Amniotic epithelial cell (primary cell): ENCODE measurements around the gene RBM28.

Source experiments
- DNase-seq: peaks from one replicate; pipeline ENCODE4 v3.0.0-alpha.2; 2010; ENCODE audit warnings: low read depth

Gene RBM28, protein sequence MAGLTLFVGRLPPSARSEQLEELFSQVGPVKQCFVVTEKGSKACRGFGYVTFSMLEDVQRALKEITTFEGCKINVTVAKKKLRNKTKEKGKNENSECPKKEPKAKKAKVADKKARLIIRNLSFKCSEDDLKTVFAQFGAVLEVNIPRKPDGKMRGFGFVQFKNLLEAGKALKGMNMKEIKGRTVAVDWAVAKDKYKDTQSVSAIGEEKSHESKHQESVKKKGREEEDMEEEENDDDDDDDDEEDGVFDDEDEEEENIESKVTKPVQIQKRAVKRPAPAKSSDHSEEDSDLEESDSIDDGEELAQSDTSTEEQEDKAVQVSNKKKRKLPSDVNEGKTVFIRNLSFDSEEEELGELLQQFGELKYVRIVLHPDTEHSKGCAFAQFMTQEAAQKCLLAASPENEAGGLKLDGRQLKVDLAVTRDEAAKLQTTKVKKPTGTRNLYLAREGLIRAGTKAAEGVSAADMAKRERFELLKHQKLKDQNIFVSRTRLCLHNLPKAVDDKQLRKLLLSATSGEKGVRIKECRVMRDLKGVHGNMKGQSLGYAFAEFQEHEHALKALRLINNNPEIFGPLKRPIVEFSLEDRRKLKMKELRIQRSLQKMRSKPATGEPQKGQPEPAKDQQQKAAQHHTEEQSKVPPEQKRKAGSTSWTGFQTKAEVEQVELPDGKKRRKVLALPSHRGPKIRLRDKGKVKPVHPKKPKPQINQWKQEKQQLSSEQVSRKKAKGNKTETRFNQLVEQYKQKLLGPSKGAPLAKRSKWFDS

DNA sequence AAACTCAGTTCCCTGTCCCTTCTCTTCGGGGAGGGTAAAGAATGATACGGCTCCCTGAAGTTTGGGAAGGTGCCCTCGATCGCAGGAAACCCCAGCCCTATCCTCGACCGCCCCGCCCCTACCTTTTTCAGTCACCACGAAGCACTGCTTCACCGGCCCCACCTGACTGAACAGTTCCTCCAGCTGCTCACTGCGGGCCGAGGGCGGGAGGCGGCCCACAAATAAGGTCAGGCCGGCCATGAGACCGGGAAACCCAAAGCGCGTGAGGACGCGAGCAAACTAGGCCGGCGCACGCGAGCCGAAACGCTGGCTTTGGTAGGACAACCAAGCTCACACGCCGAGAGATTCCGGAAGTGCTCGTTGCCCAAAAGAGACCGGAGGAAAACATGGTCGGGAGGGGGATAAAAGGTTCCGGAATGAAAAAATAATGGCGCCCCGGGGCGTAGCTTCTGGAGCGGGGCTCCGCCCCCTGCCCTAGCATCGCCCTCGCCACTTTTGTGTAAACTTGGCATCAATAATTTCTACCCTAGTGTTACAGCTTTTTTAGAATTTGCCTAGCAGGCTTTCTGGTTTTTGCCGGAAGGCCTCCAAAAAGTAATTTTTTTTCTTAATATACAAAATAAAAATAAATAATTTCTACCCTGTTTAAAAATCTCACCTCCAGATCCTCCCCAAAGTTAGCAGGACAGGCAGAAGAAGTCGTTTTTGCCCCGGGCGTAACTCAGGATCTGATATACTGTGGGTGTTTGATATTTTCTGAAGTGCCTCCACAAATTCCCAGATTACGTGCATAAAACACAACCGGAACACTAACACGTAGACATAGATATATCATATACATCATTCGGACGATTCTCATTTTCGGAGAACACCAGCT, at the start of gene RBM28:
TSS of gene RBM28 (minus strand) at position 355 of the 877 bp plus-strand sequence. CDS start at position 240, 115 bp downstream.
- peak; percentile 89 for DNase-seq

DNA sequence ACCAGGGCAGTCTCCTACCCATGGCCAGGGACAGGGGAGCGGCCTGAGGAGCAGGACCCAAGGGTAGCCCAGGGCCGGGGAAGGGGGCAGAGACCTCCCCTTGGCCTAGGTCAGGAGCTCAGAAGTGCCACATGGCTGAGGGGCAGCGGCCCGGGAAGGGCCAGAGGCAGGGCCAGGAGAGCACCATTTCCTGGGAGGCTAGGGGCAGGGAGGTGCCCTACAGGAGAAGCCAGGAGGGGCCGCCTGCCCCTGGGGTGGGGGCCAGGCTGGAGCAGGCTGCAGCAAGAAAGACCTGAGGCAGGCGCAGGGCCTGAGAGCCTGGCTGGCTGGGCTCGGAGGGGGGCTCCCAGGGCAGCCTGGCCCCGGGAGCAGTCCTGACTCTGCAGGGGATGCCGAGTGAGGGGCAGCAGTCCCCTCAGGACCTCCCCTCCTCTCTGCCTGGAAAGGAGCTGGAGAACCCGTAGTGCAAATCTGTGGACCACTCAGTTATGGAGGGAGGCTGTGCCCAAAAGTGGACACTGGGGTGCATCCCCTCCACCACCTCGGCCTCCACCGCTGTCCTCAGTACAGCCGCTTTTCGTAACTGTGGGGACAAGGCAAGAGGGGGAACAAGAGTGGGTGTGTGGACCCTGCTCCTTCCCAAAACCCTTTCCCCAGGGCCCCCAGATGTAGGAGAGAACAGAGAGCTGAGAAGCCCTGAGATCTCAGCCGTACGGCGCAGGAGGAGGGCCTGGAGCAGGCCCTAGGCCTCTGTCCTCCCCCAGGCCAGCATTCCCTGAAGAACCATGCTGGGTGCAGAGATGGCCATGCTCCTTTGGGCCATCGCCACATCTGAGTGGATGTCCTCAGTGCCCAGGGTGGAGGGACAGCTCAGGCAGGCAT, 49.0 kb upstream of the RBM28 start:
- DNase-seq: no peak

DNA sequence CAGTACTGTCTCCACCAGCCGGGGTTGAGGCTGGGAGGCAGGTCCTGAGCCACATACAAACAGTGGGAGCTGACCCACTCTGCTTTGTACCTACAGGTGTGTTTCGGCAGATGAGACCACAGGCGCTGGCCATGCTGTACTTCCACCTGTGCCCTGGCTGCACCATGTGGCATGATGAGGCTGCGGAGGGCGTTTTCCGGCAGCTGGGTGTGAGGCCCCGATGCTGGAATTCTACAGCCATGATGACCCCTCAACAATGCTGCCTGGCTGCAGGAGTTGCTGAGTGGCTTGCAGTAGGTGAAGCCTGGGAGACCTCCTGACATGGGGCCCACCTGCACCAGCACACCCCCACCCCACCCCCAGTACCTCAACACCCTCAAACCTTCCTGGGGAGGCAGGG, 48.1 kb upstream of the RBM28 start:
- DNase-seq: no peak

DNA sequence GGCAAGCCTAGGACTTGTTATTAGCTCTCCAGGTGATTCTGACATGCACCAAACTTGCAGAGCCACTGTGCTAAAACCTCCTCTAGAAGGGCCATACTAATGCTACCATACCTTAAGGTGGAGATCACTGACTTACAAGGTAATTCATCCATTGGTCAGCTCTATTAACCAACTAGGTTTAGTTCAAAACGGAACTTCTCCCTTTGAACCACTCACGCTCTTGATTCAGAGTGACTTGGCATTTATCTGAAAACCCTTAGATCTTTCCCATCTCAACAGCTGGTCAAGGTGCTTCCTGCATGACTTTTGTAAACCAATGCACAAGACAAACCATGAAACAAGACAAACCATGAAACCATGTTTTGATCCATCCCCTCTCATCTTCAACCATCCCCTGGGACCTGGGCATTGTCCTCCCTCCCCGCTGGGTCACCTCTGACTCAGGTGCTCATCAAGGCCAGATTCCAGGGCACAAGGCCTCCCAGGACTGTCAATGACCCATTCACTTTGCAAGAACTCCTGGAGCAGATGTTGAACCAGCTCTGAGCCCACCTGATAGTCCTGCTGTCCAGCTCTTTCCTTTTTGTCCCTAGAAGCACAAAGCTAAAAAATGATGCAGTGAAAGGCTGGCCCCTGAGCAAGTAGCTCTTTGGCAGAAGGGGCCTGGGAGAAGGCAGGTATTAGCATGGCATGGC, 47.3 kb upstream of the RBM28 start:
- DNase-seq: no peak

DNA sequence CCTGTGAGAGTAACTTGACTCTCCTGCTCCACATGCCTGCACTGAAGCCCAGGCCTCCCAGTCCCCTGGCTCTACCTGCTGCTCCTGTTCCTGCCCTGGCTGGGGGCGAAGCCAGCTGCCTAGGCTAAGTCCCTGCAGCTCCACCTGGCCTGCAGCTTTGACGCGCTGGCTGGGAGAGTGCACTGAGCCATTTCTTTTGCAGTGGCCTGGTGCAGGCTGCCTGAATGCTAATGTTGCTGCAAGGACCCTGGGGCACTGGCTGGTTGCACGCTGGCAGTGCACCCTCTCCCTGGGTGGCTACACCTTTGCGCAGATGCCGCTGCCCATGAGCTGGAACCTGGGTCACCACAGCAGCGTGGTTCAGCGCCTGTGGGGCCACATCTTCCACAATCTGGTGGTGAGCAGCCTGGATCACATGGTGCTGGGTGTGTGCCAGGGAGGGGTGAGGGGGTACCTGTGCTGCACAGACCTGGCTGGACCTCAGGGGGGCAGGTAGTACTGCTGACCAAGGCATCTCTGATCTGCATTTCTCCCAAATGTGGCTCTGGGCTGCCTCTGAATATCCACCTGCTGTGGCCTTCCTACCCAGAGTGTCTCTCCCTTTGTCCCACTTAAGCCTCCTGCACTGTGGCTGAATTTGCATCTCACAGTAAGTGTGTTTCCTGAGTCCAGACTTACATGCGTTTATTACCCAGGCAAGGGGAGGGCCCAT, 46.1 kb upstream of the RBM28 start:
- DNase-seq: no peak

DNA sequence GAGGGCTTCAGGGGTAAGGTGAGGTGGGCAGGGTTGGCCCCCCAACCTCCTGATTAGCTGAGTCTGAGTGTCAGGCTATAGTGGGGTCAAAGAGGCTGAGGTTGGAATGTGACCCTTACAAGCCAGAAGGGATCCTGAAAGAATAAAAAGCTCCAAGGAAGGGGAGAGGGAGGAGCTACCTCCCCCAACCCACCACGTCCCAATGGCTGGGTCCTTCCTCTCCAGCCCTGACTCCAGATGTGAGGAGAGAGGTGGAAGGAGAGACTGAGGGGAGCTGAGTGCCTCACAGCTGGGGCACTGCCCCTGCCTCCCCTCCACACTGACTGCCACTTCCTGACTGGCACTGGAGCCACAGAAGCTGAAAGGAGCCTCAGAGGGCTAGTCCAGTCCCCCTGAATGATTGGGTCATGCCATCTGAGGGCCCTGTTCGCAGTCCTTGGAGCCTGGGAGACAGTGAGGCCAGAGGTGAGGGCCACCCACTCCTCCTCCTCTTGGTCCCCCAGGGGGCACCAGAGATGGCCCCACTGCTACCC, 45.4 kb upstream of the RBM28 start:
- DNase-seq: no peak

DNA sequence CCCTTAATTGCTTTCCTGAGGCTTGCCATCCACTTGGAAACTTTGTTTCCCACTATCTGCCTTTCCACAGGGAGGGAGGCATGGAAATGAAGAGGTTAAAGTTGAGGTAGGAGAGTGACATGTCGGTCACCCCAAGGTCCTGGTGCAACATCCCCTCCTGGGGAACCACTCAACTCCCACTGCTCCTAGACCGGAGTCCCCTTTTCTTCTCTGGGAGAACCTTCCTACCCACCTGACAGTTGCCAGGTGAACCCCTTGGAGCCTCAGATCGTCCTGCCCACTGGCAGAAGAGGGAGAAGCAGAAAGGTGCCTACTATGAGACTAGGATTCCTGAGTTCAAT, 44.4 kb upstream of the RBM28 start:
- DNase-seq: no peak

DNA sequence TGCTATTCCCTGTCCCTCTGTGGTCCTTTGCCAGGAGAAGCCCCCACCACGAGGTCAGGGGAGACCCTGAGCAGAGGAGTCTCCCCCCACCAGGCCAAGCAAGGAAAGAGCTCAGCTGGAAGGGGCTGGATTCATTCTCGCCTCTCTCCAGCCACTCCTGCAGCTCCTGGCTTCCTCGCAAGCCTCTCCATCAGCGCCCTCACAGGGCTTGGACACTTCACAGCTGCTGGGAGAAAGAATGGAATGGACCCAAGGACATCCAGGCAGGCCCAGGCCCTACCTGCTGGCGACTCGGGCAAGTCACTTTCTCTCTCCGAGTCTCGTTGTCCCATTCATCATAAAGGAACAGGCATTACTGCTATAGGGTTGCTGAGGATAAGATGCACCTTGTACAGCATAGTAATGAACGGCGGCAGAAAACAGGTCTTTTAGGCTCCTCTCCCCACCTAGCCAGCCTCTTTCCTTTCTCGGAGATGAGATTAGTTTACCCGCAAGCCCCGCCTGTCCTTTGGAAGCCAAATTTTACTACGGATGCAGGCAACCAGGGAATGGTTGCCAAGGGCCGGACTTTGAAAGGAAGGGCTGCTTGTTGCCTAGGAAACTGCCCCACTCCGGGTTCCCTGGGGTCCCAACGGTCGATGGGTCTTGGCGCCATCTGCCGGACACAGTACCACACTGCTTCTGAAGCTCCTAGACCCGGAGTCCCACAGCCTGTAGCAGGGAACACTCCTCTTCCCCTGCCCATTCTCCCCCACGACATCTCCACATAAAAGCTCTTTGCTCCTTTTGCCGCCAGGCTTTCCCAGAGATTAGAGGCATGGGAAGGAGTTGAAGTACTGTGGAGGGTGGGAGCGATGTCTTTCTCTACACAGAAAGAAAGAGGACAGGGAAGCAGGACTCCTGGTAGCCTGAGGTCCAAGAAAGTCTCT, 43.8 kb upstream of the RBM28 start:
- DNase-seq: peak; percentile 46

DNA sequence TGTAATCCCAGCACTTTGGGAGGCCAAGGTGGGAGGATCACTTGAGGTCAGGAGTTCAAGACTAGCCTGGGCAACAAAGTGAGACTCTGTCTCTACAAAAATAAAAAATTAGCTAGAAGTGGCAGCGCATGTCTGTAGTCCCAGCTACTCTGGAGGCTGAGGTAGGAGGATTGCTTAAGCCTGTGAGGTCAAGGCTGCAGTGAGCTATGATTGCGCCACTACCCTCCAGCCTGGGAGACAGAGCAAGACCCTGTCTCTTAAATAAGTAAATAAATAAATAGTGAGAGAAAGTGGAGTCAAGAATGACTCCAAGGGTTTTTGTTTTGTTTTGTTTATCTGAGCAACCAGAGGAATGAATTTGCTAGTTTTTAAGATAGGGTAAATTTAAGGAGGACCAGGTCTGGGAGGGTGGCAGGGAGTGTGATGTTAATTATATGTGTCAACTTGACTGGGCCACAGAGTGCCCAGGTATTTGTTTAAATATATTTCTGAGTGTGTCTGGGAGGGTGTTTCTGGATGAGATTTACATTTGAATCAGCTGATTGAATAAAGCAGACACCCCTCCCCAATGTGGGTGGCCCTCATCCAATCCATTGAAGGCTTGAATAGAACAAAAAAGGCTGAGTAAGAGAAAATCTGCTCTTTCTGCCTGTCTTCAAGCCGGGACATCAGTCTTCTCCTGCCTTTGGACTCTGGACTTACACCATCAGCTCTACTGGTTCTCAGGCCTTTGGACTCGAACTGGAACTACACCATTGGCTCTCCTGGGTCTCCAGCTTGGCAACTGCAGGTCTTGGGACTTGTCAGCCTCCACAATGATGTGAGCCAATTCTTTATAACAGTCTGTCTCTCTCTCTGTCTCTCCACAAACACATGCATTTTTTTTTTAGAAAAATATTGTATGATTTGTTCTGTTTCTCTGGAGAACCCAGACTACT, 42.5 kb upstream of the RBM28 start:
- DNase-seq: no peak

DNA sequence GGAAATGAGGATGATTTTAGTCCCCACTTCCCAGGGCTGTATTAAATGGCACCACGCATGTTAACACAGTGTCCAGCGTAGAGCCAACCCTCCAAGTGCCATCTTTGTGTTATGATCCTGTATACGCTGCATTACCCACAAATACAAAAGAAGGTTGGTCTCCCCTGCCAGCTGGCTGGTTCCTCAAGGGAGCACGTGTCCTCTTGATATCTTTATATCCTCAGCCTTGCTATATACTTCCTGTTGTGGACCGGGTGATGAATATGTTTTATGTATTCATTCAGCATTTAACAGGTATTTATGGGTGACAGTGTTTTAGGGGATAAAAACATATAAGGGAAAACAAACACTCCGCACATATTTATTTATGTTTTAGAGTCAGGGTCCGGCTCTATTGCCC, 41.0 kb upstream of the RBM28 start:
- no peak for DNase-seq

DNA sequence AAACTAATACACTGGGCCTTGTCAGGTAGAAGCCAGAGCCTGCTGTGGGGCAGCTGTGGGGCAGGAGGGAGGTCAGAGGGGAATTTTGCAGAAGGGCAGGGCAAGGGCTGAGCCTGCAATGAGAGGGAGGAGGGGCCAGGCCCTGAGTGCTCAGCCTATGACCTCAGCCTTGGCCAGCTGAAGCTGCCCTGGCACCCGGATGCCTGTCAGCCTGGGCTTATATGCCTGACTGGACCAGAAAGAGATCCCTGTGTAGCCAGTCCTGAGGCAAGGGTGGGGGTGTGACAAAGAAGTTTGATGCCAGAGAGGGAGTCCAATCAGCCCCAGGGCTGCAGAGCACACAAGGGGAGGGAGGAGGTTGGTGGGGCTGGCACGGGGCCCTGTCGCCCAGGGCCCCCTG, 40.1 kb upstream of the RBM28 start:
- no peak for DNase-seq

DNA sequence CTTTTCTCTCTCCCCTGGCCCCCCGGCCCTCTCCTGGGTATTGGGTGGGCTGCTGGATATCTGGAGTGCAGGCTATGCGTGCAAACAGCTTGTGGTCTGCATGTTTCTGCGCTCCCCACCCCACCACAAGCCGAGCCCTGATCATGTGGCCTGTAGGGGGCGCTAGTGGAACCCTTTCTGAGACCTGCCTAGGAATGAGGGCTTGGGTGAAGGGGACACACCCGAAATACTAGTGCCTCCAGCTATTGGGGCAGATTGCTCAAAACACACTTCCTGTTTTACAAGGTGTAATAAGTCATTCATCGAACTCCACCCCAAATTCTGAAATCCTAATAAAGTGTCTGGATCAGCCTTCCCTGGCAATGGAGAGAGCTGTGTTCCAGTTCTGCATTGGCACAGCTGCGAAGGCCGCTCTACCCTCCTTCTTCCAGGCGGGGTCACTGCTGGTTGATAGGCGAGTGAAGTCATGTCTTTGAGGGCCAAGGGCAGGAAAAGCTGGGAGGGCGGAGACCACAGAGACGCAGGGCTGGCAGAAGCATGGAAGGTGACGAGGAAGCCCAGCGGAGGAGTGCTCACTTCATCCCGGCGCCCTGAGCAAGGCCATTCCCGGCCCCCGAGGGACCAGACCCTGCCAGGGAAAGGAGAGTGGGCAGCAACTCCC, 37.6 kb upstream of the RBM28 start:
- DNase-seq: no peak

DNA sequence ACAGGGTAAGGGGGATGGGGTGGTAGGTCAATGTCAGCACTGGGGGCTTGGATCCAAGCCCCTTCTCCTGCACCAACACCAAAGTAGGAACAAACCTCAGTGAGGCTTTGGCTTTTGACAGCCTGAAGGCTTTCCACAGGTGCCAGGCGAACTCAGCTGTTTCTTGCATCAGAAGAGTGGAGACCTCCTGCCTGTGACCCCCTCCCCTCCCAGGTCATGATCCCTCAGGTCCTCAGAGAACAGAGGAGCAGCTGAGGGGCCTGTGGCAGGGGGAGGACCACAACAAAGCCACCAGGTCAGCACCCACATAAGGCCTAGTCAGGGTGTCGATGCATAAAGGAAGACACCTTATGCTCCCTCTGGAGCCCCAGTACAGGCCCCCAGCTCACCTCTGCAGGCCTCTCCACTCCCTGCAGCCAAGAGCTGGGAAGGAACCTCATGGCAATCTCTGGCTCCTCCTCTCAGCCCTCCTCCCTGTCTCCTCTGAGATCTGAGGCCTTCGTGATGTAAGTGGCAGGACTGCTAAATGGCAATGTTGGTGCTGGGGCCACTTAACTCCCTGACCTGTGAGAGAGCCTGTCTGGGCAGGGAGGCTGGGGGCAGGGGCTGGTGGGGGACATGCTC, 36.9 kb upstream of the RBM28 start:
- no peak for DNase-seq

DNA sequence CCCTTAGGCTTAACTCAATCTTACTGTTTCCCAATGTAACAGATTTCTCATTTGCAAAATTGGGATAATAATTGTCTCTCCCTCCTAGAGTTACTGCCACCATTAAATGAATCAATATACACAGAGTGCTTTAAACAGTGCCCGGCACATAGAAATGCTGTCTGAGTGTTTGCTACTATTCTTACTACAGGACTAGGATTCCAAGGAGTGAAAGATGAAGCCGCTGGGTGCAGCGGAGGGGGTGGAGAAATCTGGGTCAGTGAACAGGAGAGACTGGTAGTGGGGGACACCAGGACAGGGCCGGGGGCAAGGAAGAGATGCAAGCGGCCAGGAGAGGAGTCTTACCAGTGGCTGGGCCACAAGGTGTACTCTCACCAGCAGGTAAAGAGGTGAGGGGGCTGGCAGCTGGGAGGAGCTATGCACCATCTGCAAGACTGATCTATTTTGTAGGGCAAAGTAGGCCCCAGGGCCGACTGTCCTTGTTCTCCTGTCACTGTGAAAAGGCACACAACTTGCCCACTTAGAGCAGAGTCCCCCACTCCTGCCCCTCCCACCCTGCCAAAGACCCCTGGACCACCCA, 36.3 kb upstream of the RBM28 start:
- DNase-seq: no peak

DNA sequence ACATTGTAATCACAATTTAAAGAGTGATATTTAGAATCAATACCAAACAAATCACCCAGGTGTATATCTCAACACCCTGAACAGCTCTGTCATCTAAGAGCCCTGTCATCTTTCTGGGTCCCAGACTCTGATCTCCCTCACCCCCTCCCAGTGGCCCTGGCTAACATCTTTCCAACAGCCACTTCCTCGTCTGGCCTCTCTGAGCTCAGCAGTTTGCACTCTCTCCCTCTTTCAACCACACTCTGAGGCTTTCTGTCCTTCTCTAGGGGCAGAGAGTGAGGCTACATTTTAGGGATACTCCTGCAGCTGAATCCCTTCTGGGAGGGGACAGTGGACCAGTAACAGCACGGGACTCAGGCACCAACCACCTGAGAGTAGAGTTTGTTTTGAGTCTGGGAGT, 34.9 kb upstream of the RBM28 start:
- DNase-seq: no peak

DNA sequence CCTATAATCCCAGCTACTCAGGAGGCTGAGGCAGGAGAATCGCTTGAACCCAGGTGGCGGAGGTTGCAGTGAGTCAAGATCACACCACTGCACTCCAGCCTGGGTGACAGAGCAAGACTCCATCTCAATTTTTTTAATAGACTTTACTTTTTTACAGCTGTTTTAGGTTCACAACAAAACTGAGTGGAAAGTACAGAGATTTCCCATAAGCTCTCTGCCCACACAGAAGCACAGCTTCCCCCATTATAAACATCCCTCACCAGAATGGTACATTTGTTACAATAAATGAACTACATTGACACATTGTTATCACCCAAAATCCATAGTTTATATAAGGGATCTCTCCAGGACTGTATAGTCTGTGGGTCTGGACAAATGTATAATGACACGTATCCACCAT, 32.4 kb upstream of the RBM28 start:
- no peak for DNase-seq
